NCI-H2029 (cell line): ENCODE measurements around the gene TSPAN5.

Experiments
- DNase-seq: peaks from one replicate; lab custom pipeline; 2025; lab: John Stamatoyannopoulos, UW

The TSPAN5 gene

GRCh38 chr4:98517218-98518021, 141.0 kb downstream of the TSPAN5 start:
- DNase-seq: no peak

DNA sequence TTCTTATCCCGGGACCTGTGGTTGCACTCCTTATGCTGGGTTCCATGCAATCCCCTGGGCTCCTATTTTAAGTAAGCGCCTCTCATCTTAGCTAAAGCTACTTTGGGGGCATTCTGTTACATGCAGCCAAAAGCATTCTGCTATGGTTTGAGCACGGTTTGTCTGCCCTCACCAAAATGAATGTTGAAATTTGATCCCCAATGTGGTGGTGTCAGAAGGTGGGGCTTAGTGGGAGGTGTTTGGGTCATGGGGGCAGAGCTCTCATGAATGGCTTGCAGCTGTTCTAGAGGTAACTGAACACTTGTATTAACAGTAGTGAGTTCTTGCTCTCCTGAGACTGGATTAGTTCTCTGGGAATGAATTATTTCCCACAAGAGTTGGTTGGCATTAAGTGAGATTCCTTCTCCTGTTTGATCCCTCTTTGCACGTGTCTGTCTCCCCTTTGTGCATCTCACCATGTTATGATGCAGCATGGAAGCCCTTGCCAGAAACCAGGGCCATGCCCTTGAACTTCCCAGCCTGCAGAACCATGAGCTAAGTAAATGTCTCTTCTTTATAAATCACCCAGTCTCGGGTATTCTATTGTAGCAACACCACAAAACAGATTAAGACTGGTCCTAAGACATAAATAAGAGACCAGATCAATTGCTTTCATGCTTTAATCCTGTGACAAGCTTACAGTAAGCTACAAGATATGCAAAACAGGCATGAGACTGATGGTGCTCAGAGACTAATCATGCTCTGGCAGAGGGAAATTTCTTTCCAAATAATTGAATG, 141.8 kb downstream of the TSPAN5 start:
- DNase-seq: no peak

DNA sequence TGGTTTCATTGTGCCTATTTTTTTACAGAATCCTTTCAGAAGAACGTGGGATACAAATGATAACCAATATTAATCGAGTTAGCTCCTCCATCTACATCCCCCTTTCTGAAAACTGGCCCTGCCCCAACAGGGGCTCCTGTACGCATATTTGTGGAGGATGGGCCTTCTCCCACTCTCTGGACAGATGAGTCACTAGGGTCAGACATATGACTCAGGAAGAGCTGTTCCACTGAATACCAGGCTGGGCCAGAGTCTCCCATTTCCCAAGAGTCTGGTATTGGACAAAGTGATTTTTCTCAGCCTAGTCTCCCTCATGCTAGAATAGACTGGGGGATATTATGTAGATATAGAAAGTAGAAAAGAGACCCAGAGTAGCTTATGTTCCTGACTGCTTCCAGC, 142.4 kb downstream of the TSPAN5 start:
- DNase-seq: no peak

GRCh38 chr4:98515470-98515809, 143.0 kb downstream of the TSPAN5 start:
- no peak for DNase-seq

- no peak for DNase-seq
Measured at GRCh38 chr4:98514741-98515469, 143.5 kb downstream of the TSPAN5 start.

DNA sequence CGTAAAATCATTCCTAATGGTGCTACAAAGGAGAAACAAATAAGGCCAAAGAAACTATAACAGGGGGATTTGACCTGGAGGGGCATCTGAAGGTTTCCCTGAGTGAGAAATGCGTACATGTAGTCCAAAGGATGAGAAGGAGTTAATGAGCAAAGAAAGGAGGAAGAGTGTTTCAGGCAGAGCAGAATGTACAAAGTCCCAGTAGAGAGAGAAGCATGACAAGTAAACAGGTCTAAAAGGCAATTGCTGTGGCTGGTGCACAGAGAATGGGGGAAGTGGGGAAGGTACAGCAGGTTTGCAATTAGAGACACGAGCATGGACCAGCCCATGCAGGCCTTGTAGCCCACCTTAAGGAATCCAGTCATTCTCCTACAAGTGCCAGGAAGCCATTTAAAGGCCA, 145.5 kb downstream of the TSPAN5 start:
- DNase-seq: no peak

DNA sequence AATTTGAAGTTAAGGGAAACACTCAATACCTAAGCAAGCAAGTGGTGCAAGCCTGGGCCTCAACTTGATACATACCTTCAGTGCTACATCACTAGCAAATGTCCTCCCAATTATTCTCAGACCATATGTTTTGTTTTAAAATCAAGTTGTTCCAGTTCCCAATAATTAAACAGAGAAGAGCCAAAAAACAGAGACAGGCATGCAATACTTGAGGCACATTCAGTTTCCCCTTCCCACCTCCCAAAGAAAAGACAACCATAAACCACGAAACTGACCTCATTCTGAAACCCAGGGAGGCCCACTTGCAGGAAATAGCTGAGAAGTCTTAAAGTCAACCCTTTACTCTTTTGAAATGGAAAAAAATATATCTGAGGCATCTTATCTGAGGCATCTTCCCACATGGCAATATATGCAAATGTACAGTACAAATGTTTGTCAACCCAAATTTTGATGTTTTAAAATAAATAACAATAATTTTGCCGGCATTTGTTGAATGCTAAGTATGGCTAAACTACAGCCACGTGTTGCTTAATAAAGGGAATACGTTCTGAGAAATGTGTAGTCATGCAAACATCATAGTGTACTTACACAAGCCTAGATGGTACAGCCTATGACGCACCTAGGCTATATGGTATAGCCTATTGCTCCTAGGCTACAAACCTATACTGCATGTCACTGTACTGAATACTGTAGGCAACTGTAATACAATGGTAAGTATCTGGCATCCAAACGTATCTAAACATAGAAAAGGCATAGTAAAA, 147.5 kb downstream of the TSPAN5 start:
- no peak for DNase-seq

DNA sequence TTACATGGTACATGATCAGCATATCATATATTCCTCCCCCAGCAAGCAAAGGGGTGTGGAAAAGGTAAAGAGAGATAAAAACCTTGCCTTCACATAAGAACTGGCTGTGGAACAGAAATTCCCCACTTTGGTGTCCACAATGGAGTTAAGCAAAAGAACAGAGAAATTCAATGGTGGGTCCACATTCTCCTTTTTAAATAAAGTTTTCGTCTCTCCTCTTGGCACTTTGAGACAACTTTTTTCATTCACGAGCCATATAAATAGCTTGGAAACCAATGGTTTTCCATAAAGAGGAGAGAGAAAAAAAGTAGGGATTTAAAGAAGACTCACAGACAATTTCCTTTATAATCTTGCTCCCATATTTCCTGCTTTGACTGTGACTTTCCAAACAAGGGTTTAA, 148.1 kb downstream of the TSPAN5 start:
- DNase-seq: no peak

- no peak for DNase-seq
Measured at GRCh38 chr4:98509721-98510120, 148.7 kb downstream of the TSPAN5 start.

- DNase-seq: no peak
Measured at GRCh38 chr4:98508829-98509598, 149.4 kb downstream of the TSPAN5 start.

- DNase-seq: no peak
Measured at GRCh38 chr4:98508248-98508647, 150.2 kb downstream of the TSPAN5 start.

DNA sequence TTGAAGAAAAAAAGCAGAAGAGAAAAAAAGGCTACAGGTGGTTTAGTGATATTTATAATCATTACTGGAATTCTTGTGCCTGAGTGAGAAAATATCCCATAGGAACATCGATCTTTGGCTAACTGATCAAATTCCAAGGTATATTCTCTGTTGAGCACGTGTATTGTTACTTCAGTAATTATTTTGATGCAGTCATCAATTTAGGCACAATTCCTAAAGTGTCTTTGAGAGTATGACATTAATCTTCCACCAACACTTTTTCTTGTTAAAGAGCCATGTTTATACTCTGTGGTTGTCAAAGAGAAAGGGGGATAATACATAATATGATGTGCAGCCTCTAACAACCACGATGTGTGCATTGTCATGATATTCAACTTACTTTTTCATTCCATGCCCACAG, 151.1 kb downstream of the TSPAN5 start:
- DNase-seq: no peak

GRCh38 chr4:98506462-98507132, 151.8 kb downstream of the TSPAN5 start:
- no peak for DNase-seq

GRCh38 chr4:98505992-98506391, 152.4 kb downstream of the TSPAN5 start:
- no peak for DNase-seq

- no peak for DNase-seq
Measured at GRCh38 chr4:98504091-98504490, 154.3 kb downstream of the TSPAN5 start.

GRCh38 chr4:98503676-98504075, 154.7 kb downstream of the TSPAN5 start:
- DNase-seq: no peak

- DNase-seq: no peak
Measured at GRCh38 chr4:98502624-98503023, 155.8 kb downstream of the TSPAN5 start.

- no peak for DNase-seq
Measured at GRCh38 chr4:98502031-98502430, 156.4 kb downstream of the TSPAN5 start.

- DNase-seq: no peak
Measured at GRCh38 chr4:98501383-98501782, 157.0 kb downstream of the TSPAN5 start.

DNA sequence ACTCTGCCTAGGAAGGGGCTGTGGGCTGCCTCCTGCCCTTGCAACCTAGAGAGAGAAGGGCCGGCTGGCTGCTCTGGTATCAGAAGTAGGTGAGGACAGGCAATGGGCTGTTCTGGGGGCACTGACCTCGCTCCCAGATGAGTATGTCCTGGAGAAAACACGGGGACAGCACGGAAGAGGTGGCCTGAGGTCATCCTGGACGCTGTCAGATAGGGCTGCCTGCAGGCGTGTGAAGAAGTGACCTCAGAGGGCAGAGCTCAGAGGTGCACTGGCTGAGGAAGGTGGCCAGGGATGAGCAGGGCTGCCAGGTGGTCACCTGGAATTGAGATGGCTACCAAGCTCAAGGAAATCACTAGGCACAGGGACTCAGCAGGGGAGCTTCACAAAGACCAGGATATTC, 159.6 kb downstream of the TSPAN5 start:
- DNase-seq: no peak
